ENCODE measurements around the gene PRKCZ.

The PRKCZ gene

DNA sequence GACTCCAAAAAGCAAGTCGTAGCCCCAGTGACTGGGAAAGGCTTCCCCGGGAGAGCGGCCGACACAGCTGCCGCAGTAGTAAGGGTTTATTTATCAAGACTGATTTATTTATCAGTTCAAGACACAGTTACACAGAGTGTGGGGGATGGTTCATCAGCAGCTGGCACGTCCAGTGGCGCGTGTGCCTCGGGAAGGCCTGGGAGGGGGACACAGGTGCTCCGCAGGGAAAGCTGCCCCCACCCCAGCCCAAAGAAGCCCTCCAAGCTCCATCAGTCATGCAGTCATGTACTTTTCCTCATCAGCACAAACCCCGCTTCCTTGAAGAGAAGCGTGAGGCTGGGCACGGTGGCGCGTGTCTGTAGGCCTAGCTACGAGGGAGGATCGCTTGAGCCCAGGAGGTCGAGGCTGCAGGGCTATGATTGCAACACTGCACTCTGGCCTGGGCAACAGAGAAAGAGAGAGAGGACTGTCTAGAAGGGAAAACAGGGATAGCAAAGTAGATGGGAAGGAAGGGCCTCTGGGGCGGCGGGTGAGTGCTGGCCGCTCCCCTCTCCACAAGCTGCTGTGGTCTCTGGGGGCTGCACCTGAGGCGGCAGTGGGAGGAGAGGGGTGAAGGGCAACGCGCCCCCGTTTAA, 53.2 kb downstream of the PRKCZ start:
- no peak overlapping the region for H3K4me3 ChIP-seq (ENCODE audit: low read depth, low read length)
- DNase-seq (ENCODE audit: low read depth): no peak
- TF ChIP-seq, protein P1, sequence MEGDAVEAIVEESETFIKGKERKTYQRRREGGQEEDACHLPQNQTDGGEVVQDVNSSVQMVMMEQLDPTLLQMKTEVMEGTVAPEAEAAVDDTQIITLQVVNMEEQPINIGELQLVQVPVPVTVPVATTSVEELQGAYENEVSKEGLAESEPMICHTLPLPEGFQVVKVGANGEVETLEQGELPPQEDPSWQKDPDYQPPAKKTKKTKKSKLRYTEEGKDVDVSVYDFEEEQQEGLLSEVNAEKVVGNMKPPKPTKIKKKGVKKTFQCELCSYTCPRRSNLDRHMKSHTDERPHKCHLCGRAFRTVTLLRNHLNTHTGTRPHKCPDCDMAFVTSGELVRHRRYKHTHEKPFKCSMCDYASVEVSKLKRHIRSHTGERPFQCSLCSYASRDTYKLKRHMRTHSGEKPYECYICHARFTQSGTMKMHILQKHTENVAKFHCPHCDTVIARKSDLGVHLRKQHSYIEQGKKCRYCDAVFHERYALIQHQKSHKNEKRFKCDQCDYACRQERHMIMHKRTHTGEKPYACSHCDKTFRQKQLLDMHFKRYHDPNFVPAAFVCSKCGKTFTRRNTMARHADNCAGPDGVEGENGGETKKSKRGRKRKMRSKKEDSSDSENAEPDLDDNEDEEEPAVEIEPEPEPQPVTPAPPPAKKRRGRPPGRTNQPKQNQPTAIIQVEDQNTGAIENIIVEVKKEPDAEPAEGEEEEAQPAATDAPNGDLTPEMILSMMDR (conservative IDR thresholded peaks at IDR 0.05; ENCODE audit: low read depth, low read length): no peak

DNA sequence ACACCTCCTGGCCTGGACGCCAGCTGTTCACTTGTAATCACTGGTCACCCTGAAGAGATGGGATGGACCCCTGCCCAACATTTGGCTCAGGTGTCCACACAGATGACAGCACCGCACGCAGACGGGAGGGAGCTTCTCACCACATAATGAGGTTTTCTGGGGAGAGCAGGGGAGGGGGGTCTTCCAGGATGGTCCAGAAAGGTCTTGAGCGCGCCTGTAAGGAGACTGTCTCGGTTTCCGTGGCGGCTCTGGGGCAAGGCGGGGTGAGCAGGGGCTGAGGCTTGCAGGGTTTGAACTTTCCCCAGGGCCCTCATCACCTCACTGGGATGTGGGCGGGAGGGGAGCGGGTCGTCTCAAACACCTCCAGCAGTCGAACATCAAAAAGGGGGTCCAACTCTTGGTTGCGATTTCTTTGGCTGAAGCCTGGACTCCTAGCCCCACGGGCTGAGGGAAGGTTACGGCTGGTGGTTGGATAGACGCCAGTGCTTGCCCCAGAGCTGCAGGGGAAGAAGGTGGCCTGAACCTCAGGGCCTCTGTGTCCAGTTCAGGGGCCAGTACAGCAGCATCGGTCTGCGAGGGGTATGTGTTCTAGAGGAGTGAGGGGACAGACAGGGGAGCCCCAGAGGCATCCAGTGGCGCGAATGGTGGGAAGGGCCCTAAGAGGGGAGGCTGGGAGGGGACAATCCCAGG, 53.8 kb downstream of the PRKCZ start:
- no peak for DNase-seq (ENCODE audit: low read depth)
- H3K4me3 ChIP-seq (ENCODE audit: low read depth, low read length): no peak overlapping the region
- TF ChIP-seq, protein P1 (conservative IDR thresholded peaks at IDR 0.05; ENCODE audit: low read depth, low read length): no peak

DNA sequence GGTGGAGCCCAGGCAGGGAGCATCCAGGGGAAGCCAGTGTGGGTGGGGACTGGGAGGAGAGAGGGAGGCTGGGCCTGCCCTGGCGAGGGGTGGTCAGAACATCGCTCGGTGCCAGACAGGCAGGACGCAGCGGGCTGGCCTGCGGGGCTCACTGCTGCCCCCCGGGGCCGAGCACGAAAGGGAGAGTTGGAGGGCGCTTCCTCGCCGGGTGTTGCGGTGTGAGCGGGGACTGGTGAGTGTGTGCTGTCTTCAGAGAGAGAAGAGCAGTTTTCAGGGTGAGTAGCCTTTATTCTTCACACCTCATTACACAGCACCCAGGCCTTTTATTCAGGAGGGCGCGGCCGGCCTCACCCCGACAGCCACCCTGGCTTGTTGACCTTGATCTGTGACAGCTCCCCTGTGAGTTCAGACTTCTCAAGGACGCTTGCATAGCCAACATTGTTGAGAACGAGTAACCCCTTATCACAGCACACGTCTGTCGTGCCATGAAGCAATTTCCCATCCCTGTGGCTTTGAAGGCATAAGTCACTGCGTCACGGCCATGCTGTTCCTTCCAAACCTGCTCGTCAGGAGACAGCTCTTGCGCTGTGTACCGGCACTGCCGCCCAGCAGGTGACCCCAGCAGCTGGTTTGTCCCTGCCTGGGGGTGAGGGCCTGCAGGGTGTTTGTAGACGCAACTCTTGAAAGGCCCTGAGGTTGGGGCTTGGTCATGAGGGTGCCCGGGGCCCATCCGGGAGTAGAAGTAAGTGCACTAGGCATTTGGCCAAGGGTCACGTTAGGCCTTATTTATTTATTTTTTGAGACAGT, 54.6 kb downstream of the PRKCZ start:
- TF ChIP-seq, protein P1 (conservative IDR thresholded peaks at IDR 0.05; ENCODE audit: low read depth, low read length): no peak
- H3K4me3 ChIP-seq (ENCODE audit: low read depth, low read length): no peak overlapping the region
- no peak for DNase-seq (ENCODE audit: low read depth)

DNA sequence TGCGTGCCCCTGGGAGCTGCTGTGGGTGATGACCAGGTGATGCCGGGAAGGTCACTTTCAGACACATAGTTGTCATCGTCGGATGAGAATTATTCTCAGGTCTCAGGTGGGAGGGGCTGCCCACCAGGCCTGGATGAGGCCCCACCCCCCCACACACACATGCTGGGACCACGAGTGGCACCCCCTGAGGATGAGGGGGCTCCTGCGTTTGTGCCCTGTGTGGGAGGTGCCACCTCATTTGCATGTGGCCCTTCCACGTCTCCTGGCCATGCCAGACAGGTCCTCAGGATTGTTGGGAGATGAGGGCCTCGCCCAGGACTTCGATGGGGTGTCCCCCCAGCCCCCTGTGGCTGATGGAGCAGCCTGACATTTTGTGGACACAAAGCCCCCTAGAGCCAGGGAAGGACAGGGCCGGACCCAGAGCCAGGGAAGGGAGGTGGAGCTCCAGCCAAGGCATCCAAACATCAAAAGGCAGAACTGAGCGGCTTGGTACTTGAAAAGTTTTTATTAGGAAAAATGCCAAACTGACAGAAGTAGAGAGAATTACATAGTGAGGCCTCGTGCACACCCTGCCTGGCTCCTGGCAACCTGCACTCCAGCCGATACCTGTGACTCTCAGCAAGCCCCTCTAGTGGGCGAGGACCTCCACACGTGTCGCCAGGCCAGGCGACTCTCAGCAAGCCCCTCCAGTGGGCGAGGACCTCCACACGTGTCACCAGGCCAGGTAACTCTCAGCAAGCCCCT, 55.7 kb downstream of the PRKCZ start:
- TF ChIP-seq, protein P1 (conservative IDR thresholded peaks at IDR 0.05; ENCODE audit: low read depth, low read length): no peak
- no peak for DNase-seq (ENCODE audit: low read depth)
- H3K4me3 ChIP-seq (ENCODE audit: low read depth, low read length): no peak overlapping the region

DNA sequence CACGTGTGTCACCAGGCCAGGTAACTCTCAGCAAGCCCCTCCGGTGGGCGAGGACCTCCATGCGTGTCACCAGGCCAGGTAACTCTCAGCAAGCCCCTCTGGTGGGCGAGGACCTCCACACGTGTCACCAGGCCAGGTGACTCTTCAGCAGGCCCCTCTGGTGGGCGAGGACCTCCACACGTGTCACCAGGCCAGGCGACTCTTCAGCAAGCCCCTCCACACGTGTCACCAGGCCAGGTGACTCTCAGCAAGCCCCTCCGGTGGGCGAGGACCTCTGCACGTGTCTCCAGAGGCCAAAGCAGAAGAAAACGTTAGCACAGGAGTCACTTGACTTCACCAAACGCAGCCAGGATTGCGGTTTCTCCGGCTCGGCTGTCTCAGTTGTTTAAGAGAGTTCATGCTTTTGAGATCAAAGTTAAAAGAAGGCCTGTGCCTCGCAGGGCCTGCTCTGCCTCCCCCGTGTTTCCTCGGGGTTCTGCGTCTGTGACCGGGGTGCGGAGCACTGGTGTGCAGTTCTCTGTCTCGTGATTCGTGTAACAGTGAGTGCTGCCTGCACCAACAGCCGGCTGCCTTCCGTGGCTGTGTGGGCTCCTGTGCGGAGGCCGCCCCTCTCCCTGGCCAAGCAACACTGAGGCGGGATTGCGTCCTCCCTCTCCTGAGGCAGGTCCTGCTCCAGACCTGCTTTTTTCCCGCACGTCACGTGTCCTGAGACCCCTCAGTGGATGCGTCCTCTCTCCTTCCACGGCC, 56.6 kb downstream of the PRKCZ start:
- TF ChIP-seq, protein P1 (conservative IDR thresholded peaks at IDR 0.05; ENCODE audit: low read depth, low read length): no peak
- DNase-seq (ENCODE audit: low read depth): no peak
- H3K4me3 ChIP-seq (ENCODE audit: low read depth, low read length): no peak overlapping the region

DNA sequence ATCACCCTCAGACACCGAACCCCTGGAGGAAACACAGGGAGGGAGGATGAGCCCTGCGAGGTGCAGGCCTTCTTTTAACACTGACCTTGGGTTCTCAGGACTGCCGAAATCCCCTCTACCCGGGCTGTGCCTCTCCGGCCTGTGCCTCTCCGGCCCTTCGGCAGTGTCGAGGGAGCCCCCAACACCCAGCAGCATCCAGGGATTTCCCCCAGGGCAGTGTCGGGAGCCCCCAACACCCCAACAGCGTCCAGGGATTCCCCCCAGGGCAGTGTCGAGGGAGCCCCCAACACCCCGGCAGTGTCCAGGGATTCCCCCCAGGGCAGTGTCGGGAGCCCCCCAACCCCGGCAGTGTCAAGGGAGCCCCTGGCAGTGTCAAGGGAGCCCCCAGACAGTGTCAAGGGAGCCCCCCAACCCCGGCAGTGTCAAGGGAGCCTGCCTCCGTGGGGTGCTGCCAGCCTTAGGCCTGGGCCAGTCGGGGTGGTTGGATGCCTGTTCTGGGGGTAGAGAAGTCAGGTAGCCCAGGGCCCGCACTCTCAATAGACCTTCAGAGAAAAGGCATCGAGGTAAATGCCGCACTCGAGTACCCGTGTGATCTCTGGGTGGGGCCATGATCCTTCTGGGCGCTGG, 57.5 kb downstream of the PRKCZ start:
- H3K4me3 ChIP-seq (ENCODE audit: low read depth, low read length): no peak overlapping the region
- no peak for DNase-seq (ENCODE audit: low read depth)
- TF ChIP-seq, protein P1 (conservative IDR thresholded peaks at IDR 0.05; ENCODE audit: low read depth, low read length): no peak

All from choroid plexus epithelial cell (primary cell).